Neuronal stem cell (in vitro differentiated cells): ENCODE data around the gene MSL3.

ENCODE experiments used
- DNase-seq: peaks from one replicate; pipeline ENCODE4 v3.0.0-alpha.2; 2013; ENCODE audit warnings: low spot score
- H2AFZ ChIP-seq: one replicate; pipeline ENCODE4 v1.6.1; 2013; ENCODE audit warnings: mild to moderate bottlenecking, low read length, inconsistent platforms
- H2AK5ac ChIP-seq: 2 replicates; pipeline ENCODE4 v1.6.1; 2013; ENCODE audit warnings: low read depth, mild to moderate bottlenecking, inconsistent platforms, low read length, moderate library complexity, mixed read lengths
- H2BK120ac ChIP-seq: 2 replicates; pipeline ENCODE4 v1.6.1; 2013; ENCODE audit warnings: low read depth, mild to moderate bottlenecking, inconsistent platforms, low read length, moderate library complexity, mixed read lengths
- H2BK12ac ChIP-seq: one replicate; pipeline ENCODE4 v1.6.1; 2013; ENCODE audit warnings: low read length, inconsistent platforms
- H2BK15ac ChIP-seq: 2 replicates; pipeline ENCODE4 v1.6.1; 2013; ENCODE audit warnings: mild to moderate bottlenecking, low read length, inconsistent platforms, mixed read lengths
- H2BK5ac ChIP-seq: one replicate; pipeline ENCODE4 v1.6.1; 2013; ENCODE audit warnings: inconsistent platforms, mild to moderate bottlenecking, low read length, moderate library complexity
- H3K14ac ChIP-seq: one replicate; pipeline ENCODE4 v1.6.1; 2013; ENCODE audit warnings: low read length, inconsistent platforms
- H3K18ac ChIP-seq: 2 replicates; pipeline ENCODE4 v1.6.1; 2013; ENCODE audit warnings: low read length, inconsistent platforms
- H3K23ac ChIP-seq: 2 replicates; pipeline ENCODE4 v1.6.1; 2013; ENCODE audit warnings: low read depth, mild to moderate bottlenecking, mixed read lengths, low read length, inconsistent platforms; ENCODE audit not compliant: poor library complexity
- H3K27ac ChIP-seq: replicated peaks from 3 replicates; pipeline ENCODE4 v1.5.1; 2013; ENCODE audit warnings: low read length, inconsistent platforms
- H3K27me3 ChIP-seq, 3 experiments: 2 replicates each; pipeline ENCODE4 v1.6.1; 2013; ENCODE audit warnings: low read length in 3 of 3, mild to moderate bottlenecking in 2 of 3, inconsistent platforms in 1 of 3, low read depth in 1 of 3, mixed read lengths in 1 of 3, moderate library complexity in 1 of 3; ENCODE audit not compliant: control insufficient read depth in 3 of 3, insufficient read depth in 3 of 3
- H3K36me3 ChIP-seq, 2 donors: replicated peaks in 1 of 2; 2 replicates each; pipeline ENCODE4 v1.6.1; 2013; ENCODE audit warnings: low read length in 2 of 2; ENCODE audit not compliant: control insufficient read depth in 2 of 2, insufficient read depth in 2 of 2
- H3K4ac ChIP-seq: 2 replicates; pipeline ENCODE4 v1.6.1; 2013; ENCODE audit warnings: inconsistent platforms, mild to moderate bottlenecking, low read length, moderate library complexity
- H3K4me1 ChIP-seq, 2 donors: 1 replicate in 1 of 2; 2 replicates in 1 of 2; pipeline ENCODE4 v1.6.1; 2013; ENCODE audit warnings: low read length in 2 of 2, low read depth in 1 of 2; ENCODE audit not compliant: control insufficient read depth in 2 of 2, insufficient read depth in 1 of 2
- H3K4me2 ChIP-seq: one replicate; pipeline ENCODE4 v1.6.1; 2013; ENCODE audit warnings: mild to moderate bottlenecking, low read length, inconsistent platforms; ENCODE audit not compliant: insufficient read depth, poor library complexity, severe bottlenecking
- H3K4me3 ChIP-seq, 2 donors: 2 replicates each; pipeline ENCODE4 v1.5.1; 2013; ENCODE audit warnings: low read length in 2 of 2, mild to moderate bottlenecking in 2 of 2, inconsistent platforms in 1 of 2, moderate library complexity in 1 of 2
- H3K79me1 ChIP-seq: one replicate; pipeline ENCODE4 v1.6.1; 2013; ENCODE audit warnings: low read depth, mild to moderate bottlenecking, inconsistent platforms, low read length, moderate library complexity
- H3K9ac ChIP-seq: one replicate; pipeline ENCODE4 v1.6.1; 2013; ENCODE audit warnings: mild to moderate bottlenecking, low read depth, low read length, inconsistent platforms; ENCODE audit not compliant: poor library complexity
- H3K9me3 ChIP-seq, 2 donors: replicated peaks in 1 of 2; 2 replicates each; pipeline versions ENCODE3 to v1.6.1; 2013; ENCODE audit warnings: low read length in 2 of 2, mild to moderate bottlenecking in 2 of 2, inconsistent platforms in 1 of 2, low read depth in 1 of 2, mixed read lengths in 1 of 2, moderate library complexity in 1 of 2; ENCODE audit not compliant: control insufficient read depth in 2 of 2, insufficient read depth in 1 of 2
- H4K8ac ChIP-seq: one replicate; pipeline ENCODE4 v1.6.1; 2013; ENCODE audit warnings: low read depth, mild to moderate bottlenecking, inconsistent platforms, low read length, moderate library complexity
- H4K91ac ChIP-seq: one replicate; pipeline ENCODE4 v1.6.1; 2013; ENCODE audit warnings: low read length, low read depth, mild to moderate bottlenecking, inconsistent platforms; ENCODE audit not compliant: poor library complexity
- WGBS, 2 donors: extraction: QIAGEN DNeasy Blood & Tissue Kit; methylation state at CpG; one replicate each; pipeline ENCODE4 v1.1.7; 2013; ENCODE audit warnings: missing lambda C conversion rate in 2 of 2, mixed read lengths in 1 of 2; ENCODE audit not compliant: insufficient read length in 2 of 2, insufficient replicate concordance in 1 of 2; ENCODE audit errors: extremely low coverage in 2 of 2; 5-methylcytosine and 5-hydroxymethylcytosine counted together

Gene MSL3

DNA sequence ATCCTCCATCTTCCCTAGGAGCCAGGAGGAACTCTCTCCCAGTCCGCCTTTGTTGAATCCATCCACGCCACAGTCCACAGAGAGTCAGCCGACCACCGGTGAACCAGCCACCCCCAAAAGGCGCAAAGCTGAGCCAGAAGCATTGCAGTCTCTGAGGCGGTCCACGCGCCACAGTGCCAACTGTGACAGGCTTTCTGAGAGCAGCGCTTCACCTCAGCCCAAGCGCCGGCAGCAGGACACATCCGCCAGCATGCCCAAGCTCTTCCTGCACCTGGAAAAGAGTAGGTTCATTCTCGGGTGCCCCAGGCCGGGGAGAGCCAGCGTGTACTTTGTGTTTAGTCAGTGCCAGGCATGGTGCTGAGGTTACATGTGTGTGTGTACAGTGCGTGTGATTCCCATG, 7.4 kb downstream of the MSL3 start:
- no peak overlapping the region for H3K4me2 ChIP-seq
- no peak overlapping the region for H2BK5ac ChIP-seq
- no peaks in the 10 kb centered on the region for H3K79me1 ChIP-seq
- H2BK12ac ChIP-seq: no peak overlapping the region
- no peak overlapping the region for H3K9ac ChIP-seq
- no peaks in the 10 kb centered on the region for H3K4me1 ChIP-seq
- no peak overlapping the region for H3K23ac ChIP-seq
- no peak overlapping the region for H3K27ac ChIP-seq
- no peak overlapping the region for H4K8ac ChIP-seq
- H3K4me3 ChIP-seq: no peak overlapping the region
- H2AFZ ChIP-seq: no peak overlapping the region
- no peak overlapping the region for H3K14ac ChIP-seq
- no peaks in the 10 kb centered on the region for H3K27me3 ChIP-seq
- no peaks in the 10 kb centered on the region for H3K9me3 ChIP-seq
- no peak overlapping the region for H2AK5ac ChIP-seq
- no peak for DNase-seq
- H2BK120ac ChIP-seq: no peak overlapping the region
- no peak overlapping the region for H3K4ac ChIP-seq
- no peak overlapping the region for H3K18ac ChIP-seq
- H4K91ac ChIP-seq: no peak overlapping the region
- no CpG with 5 or more reads among the region's 16 CpGs for WGBS, 2 donors
- H2BK15ac ChIP-seq: no peak overlapping the region
- peaks cover 22 to 81% of the 10 kb centered on the region in 2 donors for H3K36me3 ChIP-seq

DNA sequence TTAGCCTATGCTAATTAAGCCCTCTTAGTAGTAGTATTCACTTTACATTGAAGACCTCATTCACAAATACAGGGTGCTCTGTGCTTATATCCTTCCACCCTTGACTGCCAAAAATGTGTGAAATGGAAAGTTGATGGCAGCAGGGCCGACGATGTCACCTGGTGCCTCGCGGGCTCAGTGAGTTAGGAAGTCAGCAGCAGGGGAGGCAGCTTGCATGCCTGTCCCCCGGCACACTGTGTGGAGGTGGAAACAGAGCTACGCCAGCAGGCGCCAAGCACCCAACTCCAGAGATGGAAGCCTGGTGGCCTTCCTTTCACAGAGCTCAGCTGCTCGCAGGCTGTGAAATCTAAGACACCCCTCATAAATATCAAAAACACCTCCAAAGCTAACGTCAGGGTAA, 8.4 kb downstream of the MSL3 start:
- no peak overlapping the region for H4K8ac ChIP-seq
- no peak overlapping the region for H2BK12ac ChIP-seq
- WGBS, 2 donors: no CpG with 5 or more reads among the region's 9 CpGs
- H4K91ac ChIP-seq: no peak overlapping the region
- H3K9ac ChIP-seq: no peak overlapping the region
- H2BK120ac ChIP-seq: no peak overlapping the region
- H3K36me3 ChIP-seq: peaks cover 22 to 72% of the 10 kb centered on the region in 2 donors
- no peak overlapping the region for H2BK5ac ChIP-seq
- no peak overlapping the region for H2BK15ac ChIP-seq
- no peak overlapping the region for H3K4ac ChIP-seq
- no peak overlapping the region for H3K4me3 ChIP-seq
- H3K14ac ChIP-seq: no peak overlapping the region
- no peak overlapping the region for H3K27ac ChIP-seq
- no peak overlapping the region for H2AK5ac ChIP-seq
- H3K4me2 ChIP-seq: no peak overlapping the region
- H3K18ac ChIP-seq: no peak overlapping the region
- H3K23ac ChIP-seq: no peak overlapping the region
- H3K4me1 ChIP-seq: no peaks in the 10 kb centered on the region
- H3K27me3 ChIP-seq: no peaks in the 10 kb centered on the region
- no peaks in the 10 kb centered on the region for H3K9me3 ChIP-seq
- no peak overlapping the region for H2AFZ ChIP-seq
- DNase-seq: no peak
- no peaks in the 10 kb centered on the region for H3K79me1 ChIP-seq

- H4K8ac ChIP-seq: no peak overlapping the region
- no peak overlapping the region for H3K4me3 ChIP-seq
- H2BK120ac ChIP-seq: no peak overlapping the region
- H2BK12ac ChIP-seq: no peak overlapping the region
- H3K4me1 ChIP-seq: no peaks in the 10 kb centered on the region
- H2AFZ ChIP-seq: no peak overlapping the region
- no CpG with 5 or more reads among the region's 3 CpGs for WGBS, 2 donors
- no peak overlapping the region for H3K18ac ChIP-seq
- no peak overlapping the region for H3K9ac ChIP-seq
- no peak overlapping the region for H2BK5ac ChIP-seq
- peaks cover 20 to 57% of the 10 kb centered on the region in 2 donors for H3K36me3 ChIP-seq
- no peaks in the 10 kb centered on the region for H3K27me3 ChIP-seq
- H3K79me1 ChIP-seq: no peaks in the 10 kb centered on the region
- H3K27ac ChIP-seq: no peak overlapping the region
- no peaks in the 10 kb centered on the region for H3K9me3 ChIP-seq
- H4K91ac ChIP-seq: no peak overlapping the region
- H2AK5ac ChIP-seq: no peak overlapping the region
- H2BK15ac ChIP-seq: no peak overlapping the region
- no peak for DNase-seq
- H3K23ac ChIP-seq: no peak overlapping the region
- no peak overlapping the region for H3K14ac ChIP-seq
- H3K4ac ChIP-seq: no peak overlapping the region
- no peak overlapping the region for H3K4me2 ChIP-seq
These were observed 10.0 kb downstream of the MSL3 start for GRCh38 chrX:11768039-11768438.

GRCh38 chrX:11770320-11770719, 12.3 kb downstream of the MSL3 start:
- no peak overlapping the region for H3K27ac ChIP-seq
- no peak overlapping the region for H3K14ac ChIP-seq
- WGBS, 2 donors: no CpG with 5 or more reads among the region's 12 CpGs
- H3K4me2 ChIP-seq: no peak overlapping the region
- H3K9ac ChIP-seq: no peak overlapping the region
- no peak overlapping the region for H3K18ac ChIP-seq
- H2BK120ac ChIP-seq: no peak overlapping the region
- H3K4me1 ChIP-seq: no peaks in the 10 kb centered on the region
- H2BK12ac ChIP-seq: no peak overlapping the region
- no peak overlapping the region for H2BK15ac ChIP-seq
- H2AFZ ChIP-seq: peak overlapping the region; percentile 77
- no peak overlapping the region for H4K8ac ChIP-seq
- H3K79me1 ChIP-seq: no peaks in the 10 kb centered on the region
- H2AK5ac ChIP-seq: no peak overlapping the region
- no peak overlapping the region for H3K4ac ChIP-seq
- no peak overlapping the region for H2BK5ac ChIP-seq
- no peaks in the 10 kb centered on the region for H3K27me3 ChIP-seq
- no peak overlapping the region for H3K4me3 ChIP-seq
- peaks cover 10 to 38% of the 10 kb centered on the region in 2 donors for H3K36me3 ChIP-seq
- no peak overlapping the region for H3K23ac ChIP-seq
- H3K9me3 ChIP-seq: no peaks in the 10 kb centered on the region
- DNase-seq: peak; percentile 33
- H4K91ac ChIP-seq: no peak overlapping the region
